ENCODE results near the gene CTXND1.
A peak's percentile ranks its signal among the peaks of the same experiment; 100 is the strongest.

Gene CTXND1

DNA sequence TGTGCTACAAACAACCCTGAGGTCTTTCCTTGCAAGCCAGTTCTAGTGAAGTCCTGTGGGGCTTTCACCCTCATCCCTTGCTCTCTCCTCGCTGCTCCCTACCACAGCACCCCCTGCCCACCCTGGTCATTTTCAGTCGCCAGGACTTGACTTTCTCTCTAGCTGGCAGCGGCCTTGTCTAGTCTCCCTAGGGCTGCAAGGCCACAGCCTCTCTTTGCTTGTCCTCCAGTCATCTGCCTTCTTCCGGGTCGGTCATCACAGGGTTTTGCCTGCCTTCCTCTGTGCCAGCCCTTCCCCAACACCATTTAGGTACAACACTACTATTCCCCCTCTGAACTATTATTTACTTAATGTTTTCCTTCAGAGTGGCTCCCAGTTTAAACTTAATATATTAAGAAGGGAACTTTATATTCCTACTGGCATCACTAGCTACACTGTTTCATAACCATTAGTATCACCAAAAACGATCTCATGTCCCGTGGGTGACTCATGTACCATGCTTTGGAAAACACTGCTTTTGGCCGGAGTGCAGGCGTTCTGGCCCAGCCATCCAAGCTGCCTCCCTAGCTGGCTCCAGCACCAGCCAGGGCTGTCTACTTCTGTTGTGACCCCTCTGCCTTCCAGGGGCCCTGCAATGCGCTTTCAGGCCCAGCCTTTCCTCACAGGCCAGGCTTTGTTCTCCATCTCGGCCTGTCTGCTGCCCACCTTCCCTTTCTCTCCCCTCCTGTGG, 77.8 kb downstream of the CTXND1 start:
- no peaks in the 10 kb centered on the region for H3K4me1 ChIP-seq
- H3K4me2 ChIP-seq (ENCODE audit: low read length): no peak overlapping the region
- H3K9ac ChIP-seq: no peak overlapping the region
- H3K9me3 ChIP-seq (ENCODE audit: control insufficient read depth, low read length): no peaks in the 10 kb centered on the region
- H3K27me3 ChIP-seq (ENCODE audit: control insufficient read depth, insufficient read depth, low read length): no peaks in the 10 kb centered on the region
- TF ChIP-seq, protein P1, sequence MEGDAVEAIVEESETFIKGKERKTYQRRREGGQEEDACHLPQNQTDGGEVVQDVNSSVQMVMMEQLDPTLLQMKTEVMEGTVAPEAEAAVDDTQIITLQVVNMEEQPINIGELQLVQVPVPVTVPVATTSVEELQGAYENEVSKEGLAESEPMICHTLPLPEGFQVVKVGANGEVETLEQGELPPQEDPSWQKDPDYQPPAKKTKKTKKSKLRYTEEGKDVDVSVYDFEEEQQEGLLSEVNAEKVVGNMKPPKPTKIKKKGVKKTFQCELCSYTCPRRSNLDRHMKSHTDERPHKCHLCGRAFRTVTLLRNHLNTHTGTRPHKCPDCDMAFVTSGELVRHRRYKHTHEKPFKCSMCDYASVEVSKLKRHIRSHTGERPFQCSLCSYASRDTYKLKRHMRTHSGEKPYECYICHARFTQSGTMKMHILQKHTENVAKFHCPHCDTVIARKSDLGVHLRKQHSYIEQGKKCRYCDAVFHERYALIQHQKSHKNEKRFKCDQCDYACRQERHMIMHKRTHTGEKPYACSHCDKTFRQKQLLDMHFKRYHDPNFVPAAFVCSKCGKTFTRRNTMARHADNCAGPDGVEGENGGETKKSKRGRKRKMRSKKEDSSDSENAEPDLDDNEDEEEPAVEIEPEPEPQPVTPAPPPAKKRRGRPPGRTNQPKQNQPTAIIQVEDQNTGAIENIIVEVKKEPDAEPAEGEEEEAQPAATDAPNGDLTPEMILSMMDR (IDR thresholded peaks at IDR 0.05): no peak
- no peak overlapping the region for H2AFZ ChIP-seq
- H3K27ac ChIP-seq: no peak overlapping the region
- H3K79me2 ChIP-seq: no peaks in the 10 kb centered on the region
- H3K36me3 ChIP-seq (ENCODE audit: control insufficient read depth, insufficient read depth, low read length): no peaks in the 10 kb centered on the region
- H3K4me3 ChIP-seq (ENCODE audit: low read depth, low read length): no peak overlapping the region

DNA sequence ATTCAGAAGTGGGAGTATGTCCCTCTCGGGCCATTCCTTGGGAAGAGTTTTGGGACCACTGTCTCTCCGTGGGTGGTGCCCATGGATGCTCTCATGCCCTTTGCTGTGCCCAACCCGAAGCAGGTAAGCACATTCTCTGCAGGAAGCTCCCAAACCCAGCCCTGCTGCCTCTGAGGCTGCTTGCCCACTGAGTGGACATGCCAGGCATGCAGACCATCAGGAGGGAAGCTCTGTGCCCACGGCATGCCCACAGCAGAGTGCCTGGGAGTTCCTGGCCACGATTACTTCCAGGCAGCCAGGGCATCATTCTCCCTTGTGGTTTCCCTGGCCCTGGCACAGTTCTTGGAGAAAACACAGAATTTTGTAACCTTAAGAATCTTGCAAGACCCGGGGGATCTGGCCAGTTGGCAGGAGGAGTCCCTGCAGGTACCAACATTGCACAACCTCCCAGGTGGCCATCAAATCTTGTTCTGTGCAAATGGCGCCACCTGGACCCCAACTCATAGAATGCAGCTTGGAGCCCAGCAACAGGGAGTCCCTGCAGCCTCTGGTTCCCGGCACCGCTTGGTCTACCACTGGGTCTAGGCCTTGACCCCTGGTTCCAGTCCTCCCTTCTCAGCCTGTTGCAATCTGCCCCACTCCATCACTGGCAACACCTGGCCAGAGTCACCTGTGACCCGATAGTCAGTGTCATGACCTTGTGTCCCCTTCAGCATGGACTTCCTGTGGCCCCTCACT, 78.8 kb downstream of the CTXND1 start:
- H3K4me1 ChIP-seq: no peaks in the 10 kb centered on the region
- no peaks in the 10 kb centered on the region for H3K9me3 ChIP-seq (ENCODE audit: control insufficient read depth, low read length)
- no peak overlapping the region for H2AFZ ChIP-seq
- H3K27me3 ChIP-seq (ENCODE audit: control insufficient read depth, insufficient read depth, low read length): no peaks in the 10 kb centered on the region
- TF ChIP-seq, protein P1 (IDR thresholded peaks at IDR 0.05): peak; percentile 43
- no peak overlapping the region for H3K27ac ChIP-seq
- H3K79me2 ChIP-seq: no peaks in the 10 kb centered on the region
- no peaks in the 10 kb centered on the region for H3K36me3 ChIP-seq (ENCODE audit: control insufficient read depth, insufficient read depth, low read length)
- H3K4me3 ChIP-seq (ENCODE audit: low read depth, low read length): no peak overlapping the region
- no peak overlapping the region for H3K9ac ChIP-seq
- H3K4me2 ChIP-seq (ENCODE audit: low read length): no peak overlapping the region

DNA sequence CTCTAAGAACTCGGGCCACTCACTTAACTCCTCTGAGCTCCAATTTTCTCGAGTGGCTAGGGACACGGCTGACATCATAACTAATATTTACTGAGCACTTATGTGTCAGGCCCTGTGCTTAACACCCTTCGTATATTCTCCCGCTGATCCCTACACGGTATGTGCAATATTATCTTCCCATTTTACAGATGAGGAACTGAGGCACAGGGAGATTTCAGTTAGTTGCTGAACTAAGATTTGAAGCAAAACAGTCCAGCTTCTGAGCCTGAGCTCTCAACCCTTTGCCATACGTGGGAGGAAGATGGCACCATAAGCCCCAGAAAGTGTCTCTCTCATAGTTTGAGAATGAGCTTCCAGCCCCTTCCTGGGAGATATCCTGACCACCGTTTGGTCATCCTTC, 79.6 kb downstream of the CTXND1 start:
- Histone ChIP-seq H3K36me3 (ENCODE audit: control insufficient read depth, insufficient read depth, low read length) (no peaks in the 10 kb centered on the region), H3K79me2 (no peaks in the 10 kb centered on the region), H3K27ac (no peak overlapping the region), H3K9ac (no peak overlapping the region), H3K27me3 (ENCODE audit: control insufficient read depth, insufficient read depth, low read length) (no peaks in the 10 kb centered on the region), H2AFZ (no peak overlapping the region), H3K4me2 (ENCODE audit: low read length) (no peak overlapping the region), H3K4me1 (no peaks in the 10 kb centered on the region), H3K9me3 (ENCODE audit: control insufficient read depth, low read length) (no peaks in the 10 kb centered on the region), H3K4me3 (ENCODE audit: low read depth, low read length) (no peak overlapping the region)
- TF ChIP-seq, protein P1 (IDR thresholded peaks at IDR 0.05): no peak

DNA sequence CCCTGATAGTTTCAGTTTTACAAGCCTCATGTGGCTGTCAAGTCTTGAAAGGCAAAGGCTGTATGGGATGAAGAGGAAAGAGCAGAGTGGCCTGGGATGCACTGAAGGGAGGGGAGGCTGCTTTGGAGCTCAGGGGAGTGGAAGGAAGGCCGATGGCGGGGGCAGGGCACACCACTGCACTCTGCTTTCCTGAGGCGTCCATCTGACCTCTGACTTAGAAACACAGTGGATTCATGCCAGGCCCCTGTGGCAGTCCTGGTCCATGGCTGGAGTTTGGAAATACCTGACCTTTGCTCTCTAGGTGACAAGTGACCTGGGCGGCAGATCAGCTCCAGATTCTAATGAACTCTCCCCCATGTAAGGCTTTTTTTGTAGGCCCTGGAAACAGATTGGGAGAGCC, 80.2 kb downstream of the CTXND1 start:
- Histone ChIP-seq H3K27me3 (ENCODE audit: control insufficient read depth, insufficient read depth, low read length) (no peaks in the 10 kb centered on the region), H3K27ac (no peak overlapping the region), H3K9me3 (ENCODE audit: control insufficient read depth, low read length) (no peaks in the 10 kb centered on the region), H3K4me3 (ENCODE audit: low read depth, low read length) (no peak overlapping the region), H3K36me3 (ENCODE audit: control insufficient read depth, insufficient read depth, low read length) (no peaks in the 10 kb centered on the region), H3K4me2 (ENCODE audit: low read length) (no peak overlapping the region), H2AFZ (no peak overlapping the region), H3K79me2 (no peaks in the 10 kb centered on the region), H3K4me1 (no peaks in the 10 kb centered on the region), H3K9ac (no peak overlapping the region)
- TF ChIP-seq, protein P1 (IDR thresholded peaks at IDR 0.05): no peak
